Chondrocyte (in vitro differentiated cells): ENCODE data around the gene MOXD1. TPM values are rescaled to one million over a fixed set of nuclear protein-coding genes. Genes with fewer than 3 reads are reported as not detected.

Experiments used
- DNase-seq: peaks from one replicate; pipeline ENCODE4 v3.0.0; 2021; ENCODE audit warnings: mixed read lengths, low spot score
- H3K27ac Mint-ChIP-seq: one replicate; pipeline ENCODE4 v1.8.0; 2021; ENCODE audit warnings: mild to moderate bottlenecking, moderate library complexity, mixed read lengths; ENCODE audit not compliant: unreplicated experiment
- H3K27me3 Mint-ChIP-seq: 2 replicates; pipeline ENCODE4 v1.8.0; 2021; ENCODE audit warnings: low read depth, mixed read lengths
- H3K36me3 Mint-ChIP-seq: 2 replicates; pipeline ENCODE4 v1.8.0; 2021; ENCODE audit warnings: low read depth, mixed read lengths
- H3K4me1 Mint-ChIP-seq: 2 replicates; pipeline ENCODE4 v1.8.0; 2021; ENCODE audit warnings: low read depth, mild to moderate bottlenecking, mixed read lengths
- H3K4me3 Mint-ChIP-seq: one replicate; pipeline ENCODE4 v1.8.0; 2021; ENCODE audit warnings: mild to moderate bottlenecking, moderate library complexity, mixed read lengths; ENCODE audit not compliant: unreplicated experiment
- H3K9me3 Mint-ChIP-seq: 2 replicates; pipeline ENCODE4 v1.8.0; 2021; ENCODE audit warnings: low read depth, mixed read lengths
- total RNA-seq: library from RNA; stranded (reverse); gene quantifications from 3 replicates; pipeline ENCODE4 v1.2.1, GENCODE V29; 2021
- TF ChIP-seq, protein P1 (sequence below): fragments of 200-600 bp; sonication (generic); IDR thresholded peaks from 2 replicates; pipeline ENCODE4 v1.5.0; 2021; ENCODE audit warnings: antibody characterized with exemption, mild to moderate bottlenecking, moderate library complexity

Gene MOXD1
- total RNA-seq, 1 donor from 2014 or later: 9.0 TPM

DNA sequence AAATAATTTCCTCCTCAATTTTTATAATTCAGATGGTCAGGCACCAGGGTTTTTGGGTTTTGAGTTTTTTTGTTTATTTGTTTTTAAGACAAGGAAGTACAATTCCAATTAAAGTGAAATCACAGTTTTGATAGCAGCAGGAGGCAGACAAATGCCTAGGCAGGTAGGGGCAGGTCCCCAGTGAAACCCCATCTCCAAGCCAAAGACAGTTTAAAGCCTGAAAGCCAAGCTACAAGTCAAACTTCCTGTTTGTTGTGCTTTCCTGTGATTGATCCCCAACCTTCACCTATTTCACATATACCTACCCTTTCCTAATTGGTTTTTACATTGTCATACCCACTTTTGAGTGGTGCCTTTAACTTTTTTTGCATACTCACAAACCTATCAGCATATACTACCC is 149.6 kb downstream of the MOXD1 start:
- Mint-ChIP-seq H3K27me3 (no peaks in the 10 kb centered on the region), H3K36me3 (no peaks in the 10 kb centered on the region), H3K9me3 (peaks cover 3% of the 10 kb centered on the region), H3K4me3 (no peak overlapping the region), H3K4me1 (peaks cover 23% of the 10 kb centered on the region), H3K27ac (no peak overlapping the region)
- TF ChIP-seq, protein P1, sequence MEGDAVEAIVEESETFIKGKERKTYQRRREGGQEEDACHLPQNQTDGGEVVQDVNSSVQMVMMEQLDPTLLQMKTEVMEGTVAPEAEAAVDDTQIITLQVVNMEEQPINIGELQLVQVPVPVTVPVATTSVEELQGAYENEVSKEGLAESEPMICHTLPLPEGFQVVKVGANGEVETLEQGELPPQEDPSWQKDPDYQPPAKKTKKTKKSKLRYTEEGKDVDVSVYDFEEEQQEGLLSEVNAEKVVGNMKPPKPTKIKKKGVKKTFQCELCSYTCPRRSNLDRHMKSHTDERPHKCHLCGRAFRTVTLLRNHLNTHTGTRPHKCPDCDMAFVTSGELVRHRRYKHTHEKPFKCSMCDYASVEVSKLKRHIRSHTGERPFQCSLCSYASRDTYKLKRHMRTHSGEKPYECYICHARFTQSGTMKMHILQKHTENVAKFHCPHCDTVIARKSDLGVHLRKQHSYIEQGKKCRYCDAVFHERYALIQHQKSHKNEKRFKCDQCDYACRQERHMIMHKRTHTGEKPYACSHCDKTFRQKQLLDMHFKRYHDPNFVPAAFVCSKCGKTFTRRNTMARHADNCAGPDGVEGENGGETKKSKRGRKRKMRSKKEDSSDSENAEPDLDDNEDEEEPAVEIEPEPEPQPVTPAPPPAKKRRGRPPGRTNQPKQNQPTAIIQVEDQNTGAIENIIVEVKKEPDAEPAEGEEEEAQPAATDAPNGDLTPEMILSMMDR: no peak
- DNase-seq: no peak

DNA sequence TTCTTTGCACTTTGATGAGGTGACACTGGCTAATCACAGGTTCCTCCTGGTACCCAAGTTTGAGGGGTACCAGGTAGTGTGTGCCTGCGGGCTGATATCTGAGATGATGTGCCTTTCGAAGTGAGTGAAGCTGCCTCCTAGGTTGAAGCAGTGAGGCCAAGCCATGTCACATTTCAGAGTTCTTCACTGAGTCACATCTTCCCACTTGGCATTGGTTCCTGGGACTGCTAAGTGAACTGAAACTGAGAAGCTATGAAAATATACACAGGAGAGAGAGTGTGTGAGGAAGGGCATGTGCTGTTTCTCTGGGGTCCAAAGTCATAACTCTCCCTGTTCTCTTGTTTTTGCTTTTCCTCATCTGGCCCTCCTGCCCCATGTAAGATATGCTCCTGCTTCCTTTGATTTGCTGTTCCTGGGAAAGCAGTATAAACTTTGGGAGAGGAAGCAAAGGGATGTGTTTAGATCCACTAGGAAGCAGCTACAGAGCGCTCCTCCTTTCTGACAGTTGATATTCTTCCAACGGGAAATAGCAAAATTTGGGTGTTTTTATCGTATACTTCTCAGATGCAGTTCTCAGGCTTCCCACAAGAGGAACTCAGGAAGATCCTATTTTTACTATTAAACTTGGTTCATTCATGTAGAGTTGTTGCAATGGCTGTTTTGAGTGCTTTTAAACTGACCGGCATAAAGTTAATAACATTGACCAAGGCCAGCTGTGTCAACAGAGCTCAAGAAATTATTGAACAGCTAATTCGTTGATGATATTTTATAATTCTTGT is 153.7 kb downstream of the MOXD1 start:
- peaks cover 3% of the 10 kb centered on the region for H3K9me3 Mint-ChIP-seq
- H3K4me1 Mint-ChIP-seq: peaks cover 36% of the 10 kb centered on the region
- no peaks in the 10 kb centered on the region for H3K36me3 Mint-ChIP-seq
- TF ChIP-seq, protein P1: peak; percentile 35
- H3K4me3 Mint-ChIP-seq: no peak overlapping the region
- peak overlapping the region; percentile 25 for H3K27ac Mint-ChIP-seq
- H3K27me3 Mint-ChIP-seq: no peaks in the 10 kb centered on the region
- no peak for DNase-seq

DNA sequence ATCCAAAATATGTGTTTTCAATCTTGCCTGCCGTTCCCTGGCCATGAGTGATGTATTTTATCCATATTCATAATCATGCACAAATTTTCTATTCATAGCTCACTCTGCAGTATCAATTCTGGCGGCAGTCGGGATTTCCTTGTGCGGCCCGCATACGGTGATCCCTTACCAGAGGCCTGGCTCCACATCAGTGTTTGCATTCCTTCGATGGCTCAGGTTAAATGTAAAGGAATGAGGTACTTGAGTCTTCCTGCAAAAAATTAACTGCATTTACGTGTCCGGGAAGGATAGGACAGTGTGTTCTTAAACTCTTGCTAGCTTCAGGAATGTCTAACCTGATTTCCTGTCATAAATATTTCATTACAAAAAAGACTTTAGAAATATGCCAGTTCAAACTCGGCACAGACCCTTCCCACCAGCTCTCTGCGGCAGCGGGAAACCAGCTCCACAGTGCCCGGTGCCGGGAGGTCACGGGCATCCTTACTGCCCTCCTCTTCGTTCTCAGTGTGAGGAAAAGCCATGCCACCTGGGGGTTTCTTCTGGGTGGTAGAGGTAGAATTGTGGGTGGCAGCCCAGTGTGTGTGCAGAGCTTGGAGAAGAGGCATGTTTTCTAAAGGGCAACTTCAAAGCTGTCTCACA is 154.5 kb downstream of the MOXD1 start:
- no peak for DNase-seq
- H3K27me3 Mint-ChIP-seq: no peaks in the 10 kb centered on the region
- TF ChIP-seq, protein P1: no peak
- H3K4me3 Mint-ChIP-seq: no peak overlapping the region
- H3K9me3 Mint-ChIP-seq: no peaks in the 10 kb centered on the region
- H3K4me1 Mint-ChIP-seq: peaks cover 36% of the 10 kb centered on the region
- H3K27ac Mint-ChIP-seq: peak overlapping the region; percentile 46
- no peaks in the 10 kb centered on the region for H3K36me3 Mint-ChIP-seq

DNA sequence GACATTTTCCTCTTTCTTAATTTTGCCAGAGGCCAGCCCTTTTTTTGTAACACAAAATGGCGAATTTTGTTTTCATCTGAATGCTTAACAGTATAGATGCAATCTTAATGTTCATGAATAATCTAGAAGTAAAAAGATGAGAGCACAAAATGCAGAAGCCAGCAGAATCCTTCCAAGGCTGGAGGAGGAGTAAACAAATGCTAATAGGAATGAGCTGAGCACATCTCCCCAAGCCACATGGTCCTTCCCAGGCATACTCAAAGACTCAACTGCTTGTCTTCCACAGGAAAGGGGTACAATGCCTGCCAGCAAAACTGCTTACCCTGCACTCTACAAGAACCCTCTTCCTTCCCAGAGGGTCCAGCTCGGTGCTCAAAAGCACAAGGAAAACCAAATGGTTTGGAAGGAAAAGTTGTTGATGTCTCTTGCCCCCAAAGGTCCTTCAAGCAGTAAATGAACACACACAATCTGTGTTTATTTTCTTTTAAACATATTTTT is 155.1 kb downstream of the MOXD1 start:
- Mint-ChIP-seq H3K4me3 (no peak overlapping the region), H3K27ac (no peak overlapping the region), H3K27me3 (no peaks in the 10 kb centered on the region), H3K9me3 (no peaks in the 10 kb centered on the region), H3K4me1 (peaks cover 36% of the 10 kb centered on the region), H3K36me3 (no peaks in the 10 kb centered on the region)
- no peak for DNase-seq
- TF ChIP-seq, protein P1: no peak

Other genes starting within 250 kb of the MOXD1 start
- gene STX7, start 111.6 kb upstream of the MOXD1 start, total RNA-seq: 58.2 to 69.3 TPM (median 66.5 TPM) in 3 replicates
- gene TAAR9, start 136.8 kb upstream of the MOXD1 start, total RNA-seq: not detected in 3 replicates
- not detected in 3 replicates for gene TAAR8, start 151.2 kb upstream of the MOXD1 start, total RNA-seq
- gene TAAR6, start 168.8 kb upstream of the MOXD1 start, total RNA-seq: not detected in 3 replicates
- gene TAAR5, start 188.3 kb upstream of the MOXD1 start, total RNA-seq: not detected in 3 replicates
- gene TAAR2, start 222.8 kb upstream of the MOXD1 start, total RNA-seq: not detected in 3 replicates